Cardiac fibroblast (primary cell): ENCODE measurements around the gene CPHXL2.

ENCODE experiments used
- DNase-seq, 2 donors: peaks; one replicate each; pipeline versions ENCODE4 v3.0.0 to v3.0.0-alpha.2; 2010; ENCODE audit warnings: low read depth in 2 of 2
- H3K4me3 ChIP-seq, 2 donors: replicated peaks in 1 of 2; 1 replicate in 1 of 2; 2 replicates in 1 of 2; pipeline ENCODE4 v1.5.1; 2011; ENCODE audit warnings: low read depth in 2 of 2, low read length in 2 of 2, mild to moderate bottlenecking in 2 of 2, moderate library complexity in 1 of 2
- TF ChIP-seq, protein P1 (sequence below): IDR thresholded peaks from one replicate; pipeline ENCODE4 v1.5.1; 2011; ENCODE audit warnings: low read depth, mild to moderate bottlenecking, low read length, inconsistent platforms

CPHXL2 gene

DNA sequence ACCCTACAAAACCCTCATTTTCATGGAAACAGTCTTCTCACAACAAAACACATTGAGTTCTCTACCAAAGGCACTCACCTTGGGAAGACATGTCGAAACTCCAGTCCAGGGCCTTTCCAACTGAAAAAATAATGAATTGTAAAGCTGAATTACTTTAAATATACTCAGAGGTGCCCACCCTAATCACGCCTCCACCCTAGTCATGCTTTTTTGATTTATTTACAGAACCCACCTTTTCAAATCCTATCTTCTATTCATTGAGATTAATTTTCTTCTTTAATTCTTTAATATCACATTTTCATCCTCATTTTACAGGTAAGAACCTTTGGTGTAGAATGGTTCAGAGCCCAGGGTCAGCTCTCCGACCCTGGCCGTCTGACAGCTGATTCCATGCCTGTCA is at the start of gene CPHXL2:
TSS of gene CPHXL2 (minus strand) at position 101 of the 400 bp plus-strand sequence. CDS start at position 91, 10 bp downstream.
- no peak for DNase-seq
- no peak within 1 kb of the TSS for H3K4me3 ChIP-seq
- TF ChIP-seq, protein P1, sequence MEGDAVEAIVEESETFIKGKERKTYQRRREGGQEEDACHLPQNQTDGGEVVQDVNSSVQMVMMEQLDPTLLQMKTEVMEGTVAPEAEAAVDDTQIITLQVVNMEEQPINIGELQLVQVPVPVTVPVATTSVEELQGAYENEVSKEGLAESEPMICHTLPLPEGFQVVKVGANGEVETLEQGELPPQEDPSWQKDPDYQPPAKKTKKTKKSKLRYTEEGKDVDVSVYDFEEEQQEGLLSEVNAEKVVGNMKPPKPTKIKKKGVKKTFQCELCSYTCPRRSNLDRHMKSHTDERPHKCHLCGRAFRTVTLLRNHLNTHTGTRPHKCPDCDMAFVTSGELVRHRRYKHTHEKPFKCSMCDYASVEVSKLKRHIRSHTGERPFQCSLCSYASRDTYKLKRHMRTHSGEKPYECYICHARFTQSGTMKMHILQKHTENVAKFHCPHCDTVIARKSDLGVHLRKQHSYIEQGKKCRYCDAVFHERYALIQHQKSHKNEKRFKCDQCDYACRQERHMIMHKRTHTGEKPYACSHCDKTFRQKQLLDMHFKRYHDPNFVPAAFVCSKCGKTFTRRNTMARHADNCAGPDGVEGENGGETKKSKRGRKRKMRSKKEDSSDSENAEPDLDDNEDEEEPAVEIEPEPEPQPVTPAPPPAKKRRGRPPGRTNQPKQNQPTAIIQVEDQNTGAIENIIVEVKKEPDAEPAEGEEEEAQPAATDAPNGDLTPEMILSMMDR = no peak

DNA sequence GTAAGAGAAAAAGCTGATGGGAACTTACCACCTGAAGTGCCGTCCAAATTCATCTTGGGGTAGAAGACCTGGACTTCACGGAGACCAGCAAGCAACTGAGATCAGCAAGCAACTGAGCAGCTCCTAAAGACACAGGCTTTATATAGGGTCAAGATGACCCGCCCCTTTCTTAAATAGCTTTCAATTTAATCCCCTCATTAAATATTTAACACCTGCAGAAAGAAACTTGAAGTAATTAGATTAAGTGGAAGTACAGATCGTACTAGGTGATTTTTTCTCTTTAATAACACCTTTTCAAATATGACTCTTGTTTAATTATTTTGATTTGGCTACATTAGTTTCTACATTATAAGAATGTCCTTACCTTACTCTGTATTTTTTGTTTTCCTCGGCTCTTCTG is 49.6 kb upstream of the CPHXL2 start, which contains the start of gene CPHXL:
TSS of gene CPHXL (minus strand) at position 101 of the 400 bp plus-strand sequence. CDS start at position 53, 48 bp downstream.
- DNase-seq = no peak

DNA sequence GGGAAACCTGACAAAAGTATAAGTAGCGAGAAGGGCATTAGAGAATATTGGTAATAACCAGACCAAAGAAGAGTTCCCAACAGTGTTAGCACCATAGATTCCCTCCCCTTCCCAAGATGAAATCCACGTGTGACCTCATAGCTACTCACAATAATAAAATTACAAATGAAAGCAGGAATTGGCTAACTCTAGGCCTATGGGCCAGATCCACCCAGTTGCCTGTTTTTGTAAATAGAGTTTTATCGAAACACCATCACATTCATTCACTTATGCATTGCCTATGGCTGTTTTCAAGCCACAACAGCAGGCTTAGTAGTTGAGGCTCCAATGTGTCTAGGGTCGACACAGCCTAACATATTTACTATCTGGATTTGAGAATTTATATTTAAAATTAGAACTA is 41.6 kb upstream of the CPHXL2 start:
- no peak overlapping the region for H3K4me3 ChIP-seq
- TF ChIP-seq, protein P1 = no peak
- DNase-seq = no peak

More for the DNA sequence above, 49.6 kb upstream of the CPHXL2 start, which contains the start of gene CPHXL:
- TF ChIP-seq, protein P1 = no peak
- no peak within 1 kb of the TSS for H3K4me3 ChIP-seq

DNA sequence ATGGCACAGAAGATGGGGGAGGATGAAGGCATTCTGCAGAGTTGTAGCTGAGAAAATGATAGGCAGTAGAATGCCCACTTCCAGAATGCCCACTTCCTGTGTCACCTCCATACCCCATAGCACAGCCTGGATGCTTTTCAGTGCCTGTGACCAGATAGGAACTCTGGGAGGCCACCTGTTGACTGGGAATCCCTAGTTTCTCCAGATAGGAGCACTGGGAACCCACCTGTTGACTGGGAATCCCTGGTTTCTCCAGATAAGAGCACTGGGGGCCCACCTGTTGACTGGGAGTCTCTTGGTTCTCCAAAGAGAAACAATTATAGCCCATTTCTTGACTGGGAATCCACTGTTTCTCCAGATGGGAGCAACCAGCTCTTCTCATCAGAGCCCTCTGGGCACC is 37.9 kb upstream of the CPHXL2 start:
- no peak for DNase-seq
- no peak overlapping the region for H3K4me3 ChIP-seq
- TF ChIP-seq, protein P1 = no peak

DNA sequence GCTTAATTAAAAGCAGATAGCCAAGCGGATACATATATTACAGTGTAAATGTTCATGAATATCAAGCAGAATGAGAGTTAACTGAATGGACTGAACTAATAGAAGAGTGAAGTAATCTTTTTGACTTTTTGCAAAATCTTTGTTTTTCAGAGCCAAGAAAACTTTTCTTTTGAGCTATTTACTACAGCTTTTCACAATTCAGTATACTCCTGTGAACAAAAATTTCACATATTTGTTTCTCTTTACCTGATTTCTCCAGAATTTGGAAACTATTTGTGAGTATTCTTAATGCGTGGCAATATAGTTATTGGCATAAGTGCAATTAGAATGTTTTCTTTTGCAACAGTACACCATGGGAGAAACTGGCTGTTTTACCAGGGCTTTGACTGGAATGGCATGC is 33.5 kb upstream of the CPHXL2 start:
- no peak overlapping the region for H3K4me3 ChIP-seq
- no peak for DNase-seq
- TF ChIP-seq, protein P1 = no peak

DNA sequence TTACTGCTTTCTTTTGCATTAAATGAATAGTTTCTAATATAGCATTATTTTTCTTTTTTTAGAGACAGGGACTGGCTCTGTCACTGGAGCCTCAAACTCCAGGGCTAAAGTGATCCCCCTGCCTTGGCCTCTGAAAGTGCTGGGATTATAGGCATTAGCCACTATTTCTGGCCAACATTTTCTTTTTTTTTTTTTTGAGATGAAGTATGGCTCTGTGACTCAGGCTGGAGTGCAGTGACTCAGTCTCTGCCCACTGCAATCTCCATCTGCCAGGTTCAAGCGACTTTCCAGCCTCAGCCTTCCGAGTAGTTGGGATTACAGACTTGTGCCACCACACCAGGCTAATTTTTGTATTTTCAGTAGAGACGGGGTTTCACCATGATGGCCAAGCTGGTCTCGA is 26.5 kb upstream of the CPHXL2 start:
- TF ChIP-seq, protein P1 = no peak
- DNase-seq = no peak
- no peak overlapping the region for H3K4me3 ChIP-seq

DNA sequence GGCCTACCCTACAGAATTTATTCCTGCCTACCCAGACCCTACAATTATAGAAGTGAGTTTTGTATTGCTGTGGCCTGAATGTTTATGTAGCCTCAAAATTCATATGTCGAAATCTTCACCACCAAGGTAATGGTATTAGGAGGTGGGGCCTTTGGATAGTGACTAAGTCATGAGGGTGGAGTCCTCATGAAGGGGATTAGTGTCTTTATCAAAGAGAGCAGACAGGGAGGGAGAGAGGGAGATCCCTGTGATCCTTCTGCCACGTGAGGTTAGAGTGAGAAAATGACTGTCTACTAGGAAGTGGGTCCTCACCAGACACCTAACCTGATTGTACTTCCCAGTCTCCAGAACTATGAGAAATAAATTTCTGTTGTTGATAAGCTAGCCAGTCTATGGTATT is 25.4 kb upstream of the CPHXL2 start:
- TF ChIP-seq, protein P1 = no peak
- no peak overlapping the region for H3K4me3 ChIP-seq
- no peak for DNase-seq
